ENCODE data around the gene SECISBP2.
"Not testable (repeated sequence)": the region's sequence is repeated elsewhere in the genome, so short reads cannot be mapped to it uniquely, and the experiment has no call there.

SECISBP2 gene

GRCh38 chr9:89278551-89278950 is 39.7 kb upstream of the SECISBP2 start:
- no peak for TF ChIP-seq CTCF (conservative IDR thresholded peaks at IDR 0.05; ENCODE audit: low read length)
- no peak for DNase-seq (ENCODE audit: low read depth)

GRCh38 chr9:89278997-89279739 is 39.1 kb upstream of the SECISBP2 start:
- TF ChIP-seq CTCF (conservative IDR thresholded peaks at IDR 0.05; ENCODE audit: low read length): peak; percentile 90
- H3K4me3 ChIP-seq (ENCODE audit: low read length): no peak overlapping the region
- peak; percentile 70 for DNase-seq (ENCODE audit: low read depth)

More at GRCh38 chr9:89278551-89278950, 39.7 kb upstream of the SECISBP2 start:
- H3K4me3 ChIP-seq (ENCODE audit: low read length): no peak overlapping the region

GRCh38 chr9:89281106-89281505 is 37.2 kb upstream of the SECISBP2 start:
- no peak overlapping the region for H3K4me3 ChIP-seq (ENCODE audit: low read length)
- TF ChIP-seq CTCF (conservative IDR thresholded peaks at IDR 0.05; ENCODE audit: low read length): no peak
- DNase-seq (ENCODE audit: low read depth): peak; percentile 29

GRCh38 chr9:89282248-89282968 is 35.9 kb upstream of the SECISBP2 start:
- not testable (repeated sequence) for H3K4me3 ChIP-seq (ENCODE audit: low read length); DNase-seq (ENCODE audit: low read depth)

GRCh38 chr9:89284076-89284475 is 34.2 kb upstream of the SECISBP2 start:
- no peak for TF ChIP-seq CTCF (conservative IDR thresholded peaks at IDR 0.05; ENCODE audit: low read length)
- H3K4me3 ChIP-seq (ENCODE audit: low read length): no peak overlapping the region
- no peak for DNase-seq (ENCODE audit: low read depth)

GRCh38 chr9:89291741-89292140 is 26.6 kb upstream of the SECISBP2 start:
- no peak overlapping the region for H3K4me3 ChIP-seq (ENCODE audit: low read length)
- TF ChIP-seq CTCF (conservative IDR thresholded peaks at IDR 0.05; ENCODE audit: low read length): no peak
- DNase-seq (ENCODE audit: low read depth): no peak

GRCh38 chr9:89293014-89293413 is 25.3 kb upstream of the SECISBP2 start:
- DNase-seq (ENCODE audit: low read depth): no peak
- no peak overlapping the region for H3K4me3 ChIP-seq (ENCODE audit: low read length)
- TF ChIP-seq CTCF (conservative IDR thresholded peaks at IDR 0.05; ENCODE audit: low read length): no peak
